Activated naive CD4-positive, alpha-beta T cell (primary cell): ENCODE results near the gene PRDM15.

Experiments
- DNase-seq, 4 experiments: peaks; one replicate each; lab custom pipeline; 2025; lab: John Stamatoyannopoulos, UW

PRDM15 gene

GRCh38 chr21:41886328-41886727 lies 7.2 kb upstream of the PRDM15 start:
- DNase-seq = no peak

DNA sequence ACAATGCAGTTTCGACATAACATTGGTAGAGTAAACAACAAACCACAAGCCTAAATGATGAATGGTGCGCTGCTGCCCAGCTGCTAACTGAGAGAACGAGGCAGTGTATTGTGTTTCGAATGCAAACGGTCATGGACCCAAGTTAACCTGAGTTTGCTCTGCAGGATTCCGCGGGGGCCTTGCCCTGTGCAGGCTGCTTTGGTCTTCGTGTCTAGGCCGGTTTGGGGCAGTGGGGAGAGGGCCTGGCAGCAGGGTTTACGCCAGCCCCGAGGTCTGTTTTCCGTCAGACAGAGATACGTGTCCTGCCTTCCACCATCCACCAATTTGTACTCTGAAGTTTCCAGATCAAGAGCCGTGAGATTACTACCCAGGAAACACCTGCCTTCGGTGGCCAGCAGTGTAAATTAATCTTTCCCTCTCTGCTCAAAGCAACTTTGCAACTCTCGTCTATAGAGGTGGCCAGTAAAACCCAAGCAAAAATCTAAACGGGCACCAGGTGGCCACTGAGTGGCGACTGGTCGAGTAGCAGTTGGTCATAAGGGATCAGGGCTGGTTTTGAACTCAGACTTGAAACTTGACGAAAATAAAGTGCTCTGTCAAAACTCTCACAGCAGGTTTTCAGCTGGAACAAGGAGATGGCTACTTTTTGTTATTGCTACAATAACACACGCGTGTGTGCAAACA lies 6.3 kb upstream of the PRDM15 start:
- DNase-seq = no peak

DNA sequence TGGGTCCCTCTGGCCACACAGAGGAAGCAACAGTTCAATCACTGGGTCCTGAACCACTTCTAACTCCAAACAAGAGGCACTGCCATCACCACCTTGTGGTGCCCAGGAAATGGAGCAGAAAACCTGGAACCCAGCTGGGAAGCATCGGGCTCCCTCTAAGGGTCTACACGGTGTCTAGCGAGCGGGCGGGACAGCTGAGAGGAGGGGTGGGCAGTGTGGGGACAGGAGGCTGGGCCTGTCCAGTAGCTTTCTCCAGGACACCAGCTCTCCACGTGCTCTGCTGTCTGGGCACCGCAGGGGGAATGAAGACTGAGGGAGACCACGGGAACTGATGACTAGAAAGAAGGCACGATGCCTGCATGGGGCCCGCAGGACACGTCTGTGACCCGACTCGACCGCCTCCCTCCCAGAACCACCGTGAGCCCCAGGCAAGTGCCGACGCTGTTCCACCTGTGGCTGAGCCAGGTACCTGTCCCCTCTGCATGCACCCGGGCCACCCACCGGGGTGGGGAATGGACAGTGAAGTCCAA lies 5.4 kb upstream of the PRDM15 start:
- no peak for DNase-seq

GRCh38 chr21:41883582-41883981 lies 4.4 kb upstream of the PRDM15 start:
- no peak for DNase-seq

- no peak for DNase-seq
Observed at GRCh38 chr21:41881051-41881450, 1.9 kb upstream of the PRDM15 start.

GRCh38 chr21:41880153-41880552 lies 1.0 kb upstream of the PRDM15 start:
- DNase-seq = no peak

GRCh38 chr21:41878831-41879189 lies 334 bp downstream of the PRDM15 start:
- peak; percentile 43 to 75 (median 68) for DNase-seq

DNA sequence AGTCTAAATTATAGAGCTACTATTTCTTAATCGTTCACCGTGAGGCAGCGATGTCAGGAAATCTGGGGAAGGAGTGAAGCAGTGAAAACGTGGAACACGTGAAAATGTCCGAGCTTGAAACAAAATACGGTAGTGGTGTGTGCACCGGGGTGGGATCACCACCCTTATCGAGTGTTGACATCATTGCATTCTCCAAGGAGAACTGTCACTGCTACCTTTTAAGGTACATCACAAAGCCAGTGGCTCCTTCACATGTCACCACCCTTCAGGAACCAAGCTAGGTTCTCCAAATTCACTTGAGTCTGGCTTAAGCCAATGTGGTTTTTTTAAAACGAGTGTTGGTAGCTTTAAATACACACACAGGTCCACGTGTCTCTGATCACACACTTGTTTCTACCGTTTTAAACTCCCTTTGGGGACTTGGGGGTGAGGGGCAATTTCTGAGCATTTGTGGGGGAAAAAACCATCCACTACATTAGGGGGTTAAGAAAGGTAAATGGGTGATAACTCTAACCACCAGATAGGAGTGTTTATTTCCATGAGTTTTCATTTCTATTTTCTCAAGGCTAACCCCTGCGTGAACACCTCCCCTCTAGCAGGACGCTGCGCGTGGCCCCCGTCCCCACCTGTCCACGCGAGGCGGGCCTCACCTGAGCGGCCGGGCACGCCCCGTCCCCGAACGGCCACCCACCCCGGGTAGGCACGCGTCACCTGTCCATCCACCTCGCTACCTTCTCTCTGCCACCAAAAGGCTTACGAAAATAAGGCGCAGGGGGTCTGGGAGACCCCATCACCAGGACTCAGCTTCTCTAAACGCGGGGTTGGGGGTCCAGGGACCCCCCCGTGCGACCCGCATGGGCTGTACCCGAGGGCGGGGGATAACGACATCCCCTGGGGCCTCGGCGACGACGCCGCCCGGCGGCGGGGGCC lies 978 bp downstream of the PRDM15 start:
- DNase-seq = peak in 1 of 4 experiments; percentile 20

- no peak for DNase-seq
Observed at GRCh38 chr21:41876928-41877652, 2.1 kb downstream of the PRDM15 start.

GRCh38 chr21:41876396-41876795 lies 2.7 kb downstream of the PRDM15 start:
- no peak for DNase-seq

DNA sequence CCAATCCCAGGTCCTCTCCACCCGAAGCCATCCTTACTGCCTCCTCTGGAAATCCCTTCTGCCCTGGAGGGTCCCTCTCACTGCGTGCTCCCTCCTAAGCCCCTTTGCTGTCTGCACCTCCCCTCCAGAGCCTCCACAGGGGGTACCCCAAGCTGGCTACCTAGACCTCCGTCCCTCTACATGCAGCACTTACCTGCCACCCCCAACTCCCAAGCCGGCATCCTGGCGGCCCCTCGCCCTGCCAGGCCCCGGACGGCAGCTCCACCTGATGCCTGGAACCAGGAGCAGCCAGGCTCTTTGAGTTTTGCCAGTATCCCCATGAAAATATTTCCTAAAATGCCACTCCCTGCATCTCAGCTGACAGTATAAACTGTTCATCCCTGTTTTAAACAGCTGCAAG lies 4.1 kb downstream of the PRDM15 start:
- no peak for DNase-seq

- no peak for DNase-seq
Observed at GRCh38 chr21:41874611-41875010, 4.5 kb downstream of the PRDM15 start.

DNA sequence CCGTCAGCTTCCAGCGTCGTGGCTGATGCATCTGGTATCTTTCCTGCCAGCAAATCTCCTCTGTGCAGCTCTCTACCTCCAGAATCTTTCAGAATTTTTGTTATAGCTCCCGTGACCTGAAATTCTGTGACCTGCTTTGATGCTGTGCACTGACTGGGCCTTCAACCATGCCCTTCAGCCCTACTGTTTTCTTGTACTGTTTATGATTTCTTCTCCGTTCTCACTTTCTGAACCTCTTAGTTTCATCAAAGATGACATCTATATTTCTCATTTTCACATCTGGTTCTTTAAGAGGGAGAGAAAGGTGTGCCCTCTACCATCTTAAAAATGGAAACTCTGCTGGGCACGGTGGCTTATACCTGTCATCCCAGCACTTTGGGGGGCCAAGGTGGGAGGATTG lies 5.7 kb downstream of the PRDM15 start:
- DNase-seq = no peak

DNA sequence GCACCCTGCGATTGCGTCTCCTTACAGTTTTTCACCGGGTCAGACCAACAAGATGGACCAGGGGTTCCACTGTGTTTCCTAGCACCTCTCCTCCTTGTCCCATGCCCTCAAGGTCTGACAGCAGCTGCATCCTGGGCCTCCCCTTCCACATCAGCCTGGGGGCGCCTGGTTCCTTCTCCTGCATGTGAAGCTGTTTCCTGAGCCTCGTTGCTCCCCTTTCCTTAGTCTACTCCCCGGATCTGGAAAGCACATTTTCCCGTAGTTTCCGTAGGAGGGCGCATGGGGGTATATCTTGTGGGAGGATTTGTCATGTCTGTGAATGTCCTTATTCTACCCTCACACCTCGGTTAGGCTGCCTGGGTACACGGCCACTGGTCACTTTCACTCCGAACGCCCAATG lies 6.1 kb downstream of the PRDM15 start:
- no peak for DNase-seq

DNA sequence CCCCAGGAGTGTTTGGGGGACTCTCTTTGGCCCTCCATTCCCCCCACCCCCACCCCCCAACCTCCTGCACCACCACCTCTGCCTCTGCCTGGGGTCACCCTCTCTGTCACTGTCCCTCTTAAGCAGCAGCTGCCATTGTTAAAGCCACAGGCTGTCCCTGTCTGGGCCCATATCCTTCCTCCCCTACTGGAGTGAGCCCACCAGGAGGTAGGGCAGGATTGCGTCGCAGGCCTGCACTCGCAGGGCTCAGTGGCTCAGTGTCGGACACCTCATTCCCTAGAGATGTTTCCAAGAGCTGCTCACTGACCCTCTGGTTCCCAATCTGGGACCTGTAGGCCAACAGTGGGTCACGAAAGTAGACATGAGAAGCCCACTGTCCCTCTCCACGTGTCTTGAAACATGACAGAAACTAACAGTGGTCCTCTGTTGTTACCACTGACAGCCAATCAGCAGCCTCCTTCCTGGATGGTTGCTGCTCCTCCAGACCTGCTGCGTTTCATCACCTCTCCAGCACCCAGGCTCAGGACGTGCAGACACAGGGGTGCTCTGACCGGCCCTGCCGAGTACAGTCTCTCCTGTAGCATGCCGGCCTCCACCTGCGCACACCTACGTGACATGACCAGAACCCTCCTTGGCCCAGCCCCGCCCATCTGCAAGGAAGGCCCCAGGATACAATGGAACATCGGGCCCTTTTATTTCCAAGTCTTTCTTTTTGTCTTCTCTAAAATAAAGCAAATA lies 7.7 kb downstream of the PRDM15 start:
- no peak for DNase-seq

GRCh38 chr21:41869771-41870170 lies 9.4 kb downstream of the PRDM15 start:
- no peak for DNase-seq

GRCh38 chr21:41868062-41868710 lies 11.0 kb downstream of the PRDM15 start:
- DNase-seq = no peak

- DNase-seq = no peak
Observed at GRCh38 chr21:41867313-41867712, 11.8 kb downstream of the PRDM15 start.

DNA sequence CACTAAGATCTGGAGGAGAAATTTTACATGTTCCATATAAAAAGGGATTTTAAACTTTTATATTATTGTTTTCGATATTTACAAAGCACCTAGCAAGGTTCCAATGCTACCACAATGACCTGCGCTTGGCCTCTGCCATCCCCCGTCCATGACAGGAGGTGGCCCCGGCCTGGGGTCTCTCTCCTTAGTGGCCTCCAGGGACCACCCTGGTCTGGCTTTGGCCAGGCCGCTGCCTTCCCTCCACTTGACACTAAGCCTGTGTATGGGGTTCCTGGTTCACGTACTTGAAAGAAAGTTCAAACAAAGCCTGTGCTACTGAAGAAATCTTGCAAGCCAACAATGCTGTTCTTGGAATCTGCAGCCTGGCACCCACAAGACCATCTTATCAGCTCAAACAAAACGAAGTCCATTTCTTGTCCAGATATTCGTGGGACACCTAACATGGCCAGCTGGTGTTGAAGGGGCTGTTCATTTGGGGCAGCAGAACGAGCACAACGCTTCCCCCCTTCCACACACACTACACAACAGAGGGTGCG lies 12.8 kb downstream of the PRDM15 start:
- DNase-seq = no peak

DNA sequence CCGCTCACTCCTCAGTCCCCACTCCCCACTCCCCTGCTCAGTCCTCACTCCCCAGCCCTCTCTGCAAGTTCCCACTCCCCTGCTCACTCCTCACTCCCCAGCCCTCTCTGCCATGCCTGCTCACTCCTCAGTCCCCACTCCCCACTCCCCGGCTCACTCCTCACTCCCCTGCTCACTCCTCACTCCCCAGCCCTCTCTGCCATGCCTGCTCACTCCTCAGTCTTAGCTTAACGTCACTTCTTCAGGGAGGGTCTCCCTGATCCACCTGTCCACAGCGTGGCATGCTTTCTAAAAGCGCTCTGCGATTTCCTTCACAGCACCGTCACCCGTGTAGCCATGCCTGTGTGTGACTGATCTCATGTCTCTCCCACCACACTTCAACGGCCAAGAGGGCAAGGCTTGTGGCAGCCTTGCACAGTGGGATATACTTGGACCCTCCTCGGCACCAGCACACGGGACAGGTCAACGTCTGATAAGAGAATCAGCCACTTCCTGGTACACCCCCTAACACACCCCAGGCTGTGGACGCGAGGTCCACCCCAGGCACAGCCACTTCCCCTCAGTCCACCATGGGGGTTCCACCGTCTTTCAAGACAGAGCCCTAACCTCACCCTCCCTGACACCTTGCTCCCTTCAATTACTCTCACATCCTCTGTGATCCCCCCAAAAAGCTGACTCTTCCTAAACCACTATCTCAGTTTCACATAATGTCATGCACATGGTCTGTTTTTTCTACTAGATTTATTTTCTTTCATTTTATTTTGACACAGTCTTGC lies 14.0 kb downstream of the PRDM15 start:
- no peak for DNase-seq
